Stimulated activated memory B cell treated with anti-CD40 and anti-IgM and Interleukin-4, amounts not matched to agents 10 μg/mL and 1 μg/mL and 100 μg/mL, for 72 hours (primary cell): Measurements from ENCODE around the gene TIAM2.
"Not testable (repeated sequence)": the region's sequence is repeated elsewhere in the genome, so short reads cannot be mapped to it uniquely, and the experiment has no call there.

Experiments used
- ATAC-seq: fragments of 150-1000 bp; cut with Tn5 transposase; 2 replicates; pipeline ENCODE4 v1.10.0; 2021
- H3K27ac Mint-ChIP-seq: one replicate; pipeline ENCODE4 v1.8.0; 2022; ENCODE audit warnings: mild to moderate bottlenecking, mixed read lengths
- H3K27me3 Mint-ChIP-seq: one replicate; pipeline ENCODE4 v1.8.0; 2022; ENCODE audit warnings: mixed read lengths
- H3K36me3 Mint-ChIP-seq: one replicate; pipeline ENCODE4 v1.8.0; 2022; ENCODE audit warnings: mixed read lengths
- H3K4me1 Mint-ChIP-seq: one replicate; pipeline ENCODE4 v1.8.0; 2022; ENCODE audit warnings: mixed read lengths
- H3K4me3 Mint-ChIP-seq: one replicate; pipeline ENCODE4 v1.8.0; 2022; ENCODE audit warnings: mild to moderate bottlenecking, moderate library complexity, mixed read lengths
- H3K9me3 Mint-ChIP-seq: one replicate; pipeline ENCODE4 v1.8.0; 2022; ENCODE audit warnings: mixed read lengths

The TIAM2 gene

GRCh38 chr6:154995254-154996015 lies at the start of gene TIAM2:
Gene TIAM2, plus strand, starts transcription at chr6:154995315. Its CDS starts 133,909 bp downstream, at chr6:155129224.
- Mint-ChIP-seq H3K27ac (no peak within 1 kb of the TSS), H3K36me3 (no peaks in the 10 kb centered on the region), H3K27me3 (peaks cover 47% of the 10 kb centered on the region), H3K4me3 (peak within 1 kb of the TSS; percentile 28), H3K4me1 (peaks cover 7% of the 10 kb centered on the region), H3K9me3 (no peaks in the 10 kb centered on the region)
- peak; percentile 67 for ATAC-seq

DNA sequence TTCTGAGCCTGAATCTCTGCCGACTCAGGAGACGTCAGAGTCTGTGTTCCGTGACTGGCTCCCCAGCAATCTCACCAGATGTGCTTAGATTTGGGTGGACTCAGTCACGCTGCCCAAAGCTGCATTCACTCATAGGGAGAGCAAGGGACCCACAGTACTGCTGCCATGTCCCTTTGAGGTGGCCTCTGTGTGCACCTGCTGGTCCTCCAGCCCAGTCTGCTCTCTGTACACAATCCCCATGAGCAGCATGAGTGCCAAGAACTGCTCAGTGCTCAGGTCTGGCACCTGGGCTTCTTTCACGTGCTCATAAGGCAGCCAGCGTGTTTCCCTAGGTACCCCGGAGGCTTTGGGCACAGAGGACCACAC lies 44.2 kb upstream of the TIAM2 start:
- Mint-ChIP-seq H3K4me1 (peaks cover 32% of the 10 kb centered on the region), H3K27me3 (no peaks in the 10 kb centered on the region), H3K9me3 (no peaks in the 10 kb centered on the region), H3K36me3 (peaks cover 13% of the 10 kb centered on the region), H3K27ac (peak overlapping the region; percentile 87), H3K4me3 (no peak overlapping the region)
- no peak for ATAC-seq

DNA sequence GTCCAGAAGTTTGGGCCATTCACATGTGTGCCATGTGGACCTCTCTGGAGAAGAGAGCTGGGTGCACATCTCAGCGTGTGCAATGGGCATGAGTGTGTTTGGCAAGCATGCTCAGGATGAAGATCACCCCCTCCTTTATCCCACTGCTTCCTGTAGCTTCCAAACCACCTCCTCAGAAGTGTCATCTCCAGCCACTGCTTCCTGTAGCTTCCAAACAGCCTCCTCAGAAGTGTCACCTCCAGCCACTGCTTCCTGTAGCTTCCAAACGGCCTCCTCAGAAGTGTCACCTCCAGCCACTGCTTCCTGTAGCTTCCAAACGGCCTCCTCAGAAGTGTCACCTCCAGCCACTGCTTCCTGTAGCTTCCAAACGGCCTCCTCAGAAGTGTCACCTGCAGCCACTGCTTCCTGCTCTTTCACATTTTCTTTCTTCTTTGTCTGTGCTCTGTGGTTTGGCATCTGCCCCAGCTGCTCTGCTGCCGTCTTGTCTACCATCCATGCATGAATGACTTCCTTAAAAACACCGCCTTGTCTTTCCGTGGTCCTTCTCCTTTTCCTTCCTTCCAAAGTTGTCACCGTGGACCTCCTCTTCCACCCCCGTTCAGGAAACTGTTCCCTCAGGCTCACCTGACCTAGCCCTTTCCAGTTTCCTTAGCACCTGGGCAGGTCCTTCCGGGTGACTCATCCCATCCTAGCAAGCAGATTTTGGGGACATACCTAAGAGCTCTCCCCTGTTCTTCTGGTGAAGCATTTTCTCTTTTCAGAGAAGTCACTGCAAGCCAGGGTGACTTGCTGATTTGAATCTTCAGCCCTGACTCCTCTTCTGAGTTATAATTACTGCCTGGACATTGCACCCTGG lies 43.5 kb upstream of the TIAM2 start:
- no peaks in the 10 kb centered on the region for H3K9me3 Mint-ChIP-seq
- H3K4me1 Mint-ChIP-seq: peaks cover 32% of the 10 kb centered on the region
- H3K27ac Mint-ChIP-seq: peak overlapping the region; percentile 87
- H3K4me3 Mint-ChIP-seq: peak overlapping the region; percentile 70
- peaks cover 7% of the 10 kb centered on the region for H3K36me3 Mint-ChIP-seq
- peak; percentile 93 for ATAC-seq
- no peaks in the 10 kb centered on the region for H3K27me3 Mint-ChIP-seq

- peaks cover 10% of the 10 kb centered on the region for H3K36me3 Mint-ChIP-seq
- ATAC-seq: no peak
- no peaks in the 10 kb centered on the region for H3K27me3 Mint-ChIP-seq
- H3K27ac Mint-ChIP-seq: peak overlapping the region; percentile 25
- H3K9me3 Mint-ChIP-seq: no peaks in the 10 kb centered on the region
- H3K4me1 Mint-ChIP-seq: peaks cover 32% of the 10 kb centered on the region
- no peak overlapping the region for H3K4me3 Mint-ChIP-seq
These were observed 41.5 kb upstream of the TIAM2 start for GRCh38 chr6:154953644-154954043.

DNA sequence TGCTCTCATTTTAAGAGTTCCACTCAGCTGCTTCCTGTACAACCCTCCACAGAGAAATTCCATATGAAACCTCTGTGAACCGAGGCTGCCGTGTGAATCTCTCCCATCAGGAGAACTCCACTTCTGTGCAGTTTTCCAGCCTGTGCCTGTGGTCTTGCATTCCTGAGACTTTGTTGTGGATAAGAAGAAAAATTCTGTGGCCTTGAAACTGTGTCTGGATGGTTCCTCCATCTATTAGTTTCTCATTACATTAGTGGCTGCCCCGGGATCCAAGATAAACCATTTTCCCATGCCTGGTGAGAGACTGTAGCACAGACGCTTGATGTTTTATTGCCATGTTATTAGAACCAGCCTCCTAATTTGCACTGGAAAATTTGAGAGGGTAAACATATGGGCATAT lies 40.8 kb upstream of the TIAM2 start:
- H3K36me3 Mint-ChIP-seq: peaks cover 15% of the 10 kb centered on the region
- peak overlapping the region; percentile 25 for H3K27ac Mint-ChIP-seq
- H3K27me3 Mint-ChIP-seq: no peaks in the 10 kb centered on the region

DNA sequence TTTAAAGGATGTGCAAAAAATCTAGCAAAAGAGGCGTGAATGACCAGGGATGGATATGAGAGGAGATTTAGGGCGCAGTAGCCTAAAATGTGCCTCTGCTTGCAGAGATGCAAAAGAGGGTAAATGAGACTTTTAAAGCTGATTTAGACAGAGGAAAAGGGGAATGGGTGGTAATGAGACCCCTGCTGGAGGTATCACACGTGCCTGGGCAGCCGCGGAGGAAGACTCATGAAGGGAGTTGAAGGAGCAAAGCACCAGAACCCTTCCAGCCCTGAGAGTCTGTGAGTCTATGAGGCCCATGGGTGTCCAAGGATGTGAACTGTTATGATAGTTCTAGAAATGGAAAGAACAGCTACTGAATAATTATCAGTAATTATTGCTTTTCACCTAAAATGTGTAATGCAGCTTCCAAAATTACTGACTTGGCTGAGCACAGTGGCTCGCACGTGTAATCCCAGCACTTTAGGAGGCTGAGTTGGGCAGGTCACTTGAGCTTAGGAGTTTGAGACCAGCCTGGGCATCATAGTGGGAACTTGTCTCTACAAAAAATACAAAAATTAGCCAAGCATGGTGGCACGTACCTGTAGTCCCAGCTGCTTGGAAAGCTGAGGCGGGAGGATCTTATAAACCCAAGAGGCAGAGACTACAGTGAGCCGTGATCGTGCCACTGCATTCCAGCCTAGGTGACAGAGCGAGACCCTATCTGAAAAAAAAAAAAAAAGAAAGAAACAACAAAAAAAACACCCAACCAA lies 38.2 kb upstream of the TIAM2 start:
- no peaks in the 10 kb centered on the region for H3K9me3 Mint-ChIP-seq
- H3K36me3 Mint-ChIP-seq: peaks cover 29% of the 10 kb centered on the region
- no peak for ATAC-seq
- H3K27ac Mint-ChIP-seq: no peak overlapping the region
- H3K4me3 Mint-ChIP-seq: no peak overlapping the region
- peaks cover 10% of the 10 kb centered on the region for H3K4me1 Mint-ChIP-seq
- H3K27me3 Mint-ChIP-seq: no peaks in the 10 kb centered on the region

More for the DNA sequence above, 40.8 kb upstream of the TIAM2 start:
- Mint-ChIP-seq H3K4me3 (no peak overlapping the region), H3K9me3 (no peaks in the 10 kb centered on the region), H3K4me1 (peaks cover 32% of the 10 kb centered on the region)
- no peak for ATAC-seq

GRCh38 chr6:154958469-154958868 lies 36.6 kb upstream of the TIAM2 start:
- ATAC-seq: no peak
- H3K27me3 Mint-ChIP-seq: no peaks in the 10 kb centered on the region
- peaks cover 38% of the 10 kb centered on the region for H3K36me3 Mint-ChIP-seq
- no peaks in the 10 kb centered on the region for H3K9me3 Mint-ChIP-seq
- no peaks in the 10 kb centered on the region for H3K4me1 Mint-ChIP-seq
- no peak overlapping the region for H3K4me3 Mint-ChIP-seq
- H3K27ac Mint-ChIP-seq: no peak overlapping the region

DNA sequence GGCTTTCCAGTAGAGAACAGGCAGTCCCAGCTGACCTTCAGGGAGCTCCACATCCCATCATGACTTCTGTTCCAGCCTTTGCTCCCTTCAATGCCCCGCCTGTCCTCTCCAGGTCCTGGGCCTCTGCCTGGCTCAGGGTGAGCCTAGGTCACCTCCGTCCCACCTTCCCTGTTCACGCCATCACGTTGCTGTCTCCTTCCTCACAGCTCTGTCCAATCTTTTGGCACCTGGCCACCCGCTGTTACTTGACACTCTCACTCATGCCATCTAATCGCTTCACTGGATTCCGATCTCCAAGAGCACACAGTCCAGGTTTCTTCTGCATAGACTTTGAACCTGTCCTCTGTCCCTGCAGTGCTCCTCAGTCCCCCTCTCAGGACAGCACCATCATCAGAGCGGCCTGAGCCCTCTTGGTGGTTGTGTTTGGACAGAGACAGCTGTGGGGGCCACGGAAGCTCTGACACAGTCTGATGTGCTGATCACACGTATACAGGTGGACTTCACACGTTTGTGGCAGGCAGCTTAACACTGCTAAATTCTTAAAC lies 34.7 kb upstream of the TIAM2 start:
- no peaks in the 10 kb centered on the region for H3K4me1 Mint-ChIP-seq
- H3K27ac Mint-ChIP-seq: no peak overlapping the region
- H3K9me3 Mint-ChIP-seq: no peaks in the 10 kb centered on the region

GRCh38 chr6:154960854-154961530 lies 34.1 kb upstream of the TIAM2 start:
- no peak for ATAC-seq
- Mint-ChIP-seq H3K4me1 (no peaks in the 10 kb centered on the region), H3K9me3 (no peaks in the 10 kb centered on the region), H3K36me3 (peaks cover 32% of the 10 kb centered on the region), H3K27ac (no peak overlapping the region), H3K27me3 (no peaks in the 10 kb centered on the region), H3K4me3 (no peak overlapping the region)

More for the DNA sequence above, 34.7 kb upstream of the TIAM2 start:
- ATAC-seq: no peak
- H3K27me3 Mint-ChIP-seq: no peaks in the 10 kb centered on the region
- H3K4me3 Mint-ChIP-seq: no peak overlapping the region
- H3K36me3 Mint-ChIP-seq: peaks cover 38% of the 10 kb centered on the region

DNA sequence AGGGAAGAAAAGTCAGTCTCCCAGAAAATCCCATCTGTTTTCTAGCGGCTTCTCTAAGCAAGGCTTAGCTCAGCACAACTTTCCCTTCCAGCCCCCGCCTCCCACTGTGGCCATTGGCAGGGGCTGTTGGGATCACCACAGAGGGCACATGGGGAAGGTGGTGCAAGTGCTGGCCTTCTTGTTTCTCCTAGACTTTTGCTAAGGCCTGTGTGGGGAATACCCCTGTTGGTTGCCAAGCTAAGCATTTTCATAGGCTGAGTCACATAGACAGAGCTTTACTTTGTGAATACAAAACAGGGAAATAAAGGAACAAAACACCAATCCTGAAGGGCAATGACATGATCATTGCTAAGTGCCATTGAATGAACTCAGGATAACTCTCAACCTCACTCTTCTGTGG lies 32.4 kb upstream of the TIAM2 start:
- Mint-ChIP-seq H3K4me1 (no peaks in the 10 kb centered on the region), H3K27ac (no peak overlapping the region), H3K4me3 (no peak overlapping the region), H3K36me3 (peaks cover 38% of the 10 kb centered on the region), H3K9me3 (no peaks in the 10 kb centered on the region), H3K27me3 (no peaks in the 10 kb centered on the region)
- ATAC-seq: no peak

DNA sequence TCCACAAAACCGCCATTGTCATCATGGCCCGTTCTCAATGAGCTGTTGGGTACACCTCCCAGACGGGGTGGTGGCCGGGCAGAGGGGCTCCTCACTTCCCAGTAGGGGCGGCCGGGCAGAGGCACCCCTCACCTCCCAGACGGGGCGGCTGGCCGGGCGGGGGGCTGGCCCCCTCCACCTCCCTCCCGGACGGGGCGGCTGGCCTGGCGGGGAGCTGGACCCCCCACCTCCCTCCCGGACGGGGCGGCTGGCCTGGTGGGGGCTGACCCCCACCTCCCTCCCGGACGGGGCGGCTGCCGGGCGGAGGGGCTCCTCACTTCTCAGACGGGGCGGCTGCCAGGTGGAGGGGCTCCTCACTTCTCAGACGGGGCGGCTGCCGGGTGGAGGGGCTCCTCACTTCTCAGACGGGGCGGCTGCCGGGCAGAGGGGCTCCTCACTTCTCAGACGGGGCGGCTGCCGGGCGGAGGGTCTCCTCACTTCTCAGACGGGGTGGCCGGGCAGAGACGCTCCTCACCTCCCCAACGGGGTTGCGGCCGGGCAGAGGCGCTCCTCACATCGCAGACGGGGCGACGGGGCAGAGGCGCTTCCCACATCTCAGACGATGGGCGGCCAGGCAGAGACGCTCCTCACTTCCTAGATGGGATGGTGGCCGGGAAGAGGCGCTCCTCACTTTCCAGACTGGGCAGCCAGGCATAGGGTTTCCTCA lies 28.9 kb upstream of the TIAM2 start:
- H3K4me3 Mint-ChIP-seq, H3K9me3 Mint-ChIP-seq, H3K4me1 Mint-ChIP-seq: not testable (repeated sequence)

GRCh38 chr6:154969796-154970195 lies 25.3 kb upstream of the TIAM2 start:
- Mint-ChIP-seq H3K27me3 (no peaks in the 10 kb centered on the region), H3K36me3 (peaks cover 6% of the 10 kb centered on the region), H3K27ac (no peak overlapping the region), H3K4me1 (no peaks in the 10 kb centered on the region), H3K4me3 (no peak overlapping the region), H3K9me3 (no peaks in the 10 kb centered on the region)
- ATAC-seq: no peak

More for the DNA sequence above, 28.9 kb upstream of the TIAM2 start:
- not testable (repeated sequence) for H3K27me3 Mint-ChIP-seq, ATAC-seq, H3K27ac Mint-ChIP-seq
- H3K36me3 Mint-ChIP-seq: peaks cover 19% of the 10 kb centered on the region

- ATAC-seq: no peak
- Mint-ChIP-seq H3K36me3 (no peaks in the 10 kb centered on the region), H3K4me1 (no peaks in the 10 kb centered on the region), H3K27me3 (no peaks in the 10 kb centered on the region), H3K27ac (no peak overlapping the region), H3K4me3 (no peak overlapping the region), H3K9me3 (no peaks in the 10 kb centered on the region)
These were observed 20.5 kb upstream of the TIAM2 start for GRCh38 chr6:154974485-154975149.

DNA sequence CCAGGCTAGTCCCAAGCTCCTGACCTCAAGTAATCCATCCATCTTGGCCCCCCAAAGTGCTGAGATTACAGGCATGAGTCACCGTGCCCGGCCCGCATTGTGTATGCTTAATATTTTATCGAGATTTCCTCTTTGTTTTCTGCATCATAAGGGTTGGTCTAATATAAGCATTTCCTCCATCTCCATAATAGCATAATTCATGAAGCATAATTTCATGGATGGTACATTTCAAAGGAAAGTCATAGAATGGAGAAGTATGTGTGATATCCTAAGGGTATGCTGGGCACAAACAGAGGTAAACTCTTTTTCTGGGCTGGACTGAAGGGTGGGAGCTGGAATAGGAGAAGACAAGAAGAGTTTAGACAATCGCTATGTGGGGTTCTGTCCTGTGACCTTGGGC lies 17.5 kb upstream of the TIAM2 start:
- H3K9me3 Mint-ChIP-seq: no peaks in the 10 kb centered on the region
- no peak overlapping the region for H3K4me3 Mint-ChIP-seq
- peaks cover 9% of the 10 kb centered on the region for H3K4me1 Mint-ChIP-seq
- ATAC-seq: no peak
- no peak overlapping the region for H3K27ac Mint-ChIP-seq
- no peaks in the 10 kb centered on the region for H3K27me3 Mint-ChIP-seq
- H3K36me3 Mint-ChIP-seq: no peaks in the 10 kb centered on the region
